HepG2 (cell line): ENCODE results near the gene TCF23. TPM values are rescaled to one million over a fixed set of nuclear protein-coding genes. Genes with fewer than 3 reads are reported as not detected.
A peak's percentile ranks its signal among the peaks of the same experiment; 100 is the strongest.

ENCODE experiments used
- ATF7 ChIP-seq, 2 experiments: fragments of 450-650 bp in 1 of 2; sonication (generic) in 1 of 2; formaldehyde crosslinking in 1 of 2; IDR thresholded peaks; 2 replicates each; pipeline versions ENCODE4 v1.4.0 to v1.6.1; 2016 to 2020; ENCODE audit warnings: antibody characterized with exemption in 1 of 2, mild to moderate bottlenecking in 1 of 2, missing genetic modification reagents in 1 of 2
- FOXP1 ChIP-seq, 2 experiments: fragments of 450-650 bp in 1 of 2; IDR thresholded peaks; 2 replicates each; pipeline ENCODE4 v1.6.1; 2017 to 2018; ENCODE audit warnings: antibody characterized with exemption in 1 of 2
- HNRNPK ChIP-seq: fragments of 200-400 bp; formaldehyde crosslinking; IDR thresholded peaks from 2 replicates; pipeline ENCODE4 v1.6.1; 2018; ENCODE audit warnings: low read length, low read depth, moderate library complexity, mild to moderate bottlenecking; ENCODE audit not compliant: poor library complexity, severe bottlenecking
- HNRNPLL ChIP-seq: fragments of 200-400 bp; formaldehyde crosslinking; IDR thresholded peaks from 2 replicates; pipeline ENCODE4 v1.6.1; 2017; ENCODE audit warnings: mild to moderate bottlenecking, low read depth, low read length; ENCODE audit not compliant: poor library complexity, severe bottlenecking
- ISX ChIP-seq: sonication (generic); formaldehyde crosslinking; conservative IDR thresholded peaks from 2 replicates; pipeline ENCODE4 v1.5.0; 2020; ENCODE audit warnings: missing genetic modification reagents
- KDM2A ChIP-seq: sonication (generic); formaldehyde crosslinking; IDR thresholded peaks from 2 replicates; pipeline ENCODE4 v1.4.0; 2020; ENCODE audit warnings: low read depth, missing genetic modification reagents, borderline replicate concordance
- MAZ ChIP-seq, 2 experiments: sonication (generic) in 1 of 2; formaldehyde crosslinking in 1 of 2; IDR thresholded peaks; 2 replicates each; pipeline versions ENCODE4 v1.5.0 to v1.6.1; 2012 to 2020; ENCODE audit warnings: low read depth in 2 of 2, mild to moderate bottlenecking in 2 of 2, borderline replicate concordance in 1 of 2, improper control_type of control experiment in 1 of 2, low read length in 1 of 2, missing genetic modification reagents in 1 of 2, moderate library complexity in 1 of 2
- PRDM10 ChIP-seq: sonication (generic); formaldehyde crosslinking; IDR thresholded peaks from 2 replicates; pipeline ENCODE4 v1.4.0; 2020; ENCODE audit warnings: low read depth, missing genetic modification reagents
- SIN3A ChIP-seq: IDR thresholded peaks from 2 replicates; pipeline ENCODE4 v1.6.1; 2011; ENCODE audit warnings: low read depth, mild to moderate bottlenecking, control low read depth, low read length, borderline replicate concordance
- SOX13 ChIP-seq, 3 experiments: fragments of 450-650 bp in 1 of 3; sonication (generic) in 1 of 3; formaldehyde crosslinking in 1 of 3; IDR thresholded peaks in 2 of 3; conservative IDR thresholded peaks in 1 of 3; 2 replicates each; pipeline versions ENCODE4 v1.5.0 to v1.6.1; 2016 to 2020; ENCODE audit warnings: antibody characterized with exemption in 1 of 3, mild to moderate bottlenecking in 1 of 3, missing compliant biosample characterization in 1 of 3, missing genetic modification reagents in 1 of 3, moderate library complexity in 1 of 3
- SRF ChIP-seq: IDR thresholded peaks from 2 replicates; pipeline ENCODE4 v1.6.1; 2011; ENCODE audit warnings: mild to moderate bottlenecking, low read depth, low read length, moderate library complexity
- TCF12 ChIP-seq, 2 experiments: fragments of 450-650 bp in 1 of 2; sonication (generic) in 1 of 2; formaldehyde crosslinking in 1 of 2; IDR thresholded peaks; 2 replicates each; pipeline versions ENCODE4 v1.6.1 to v1.8.0; 2017 to 2022; ENCODE audit warnings: antibody characterized with exemption in 1 of 2, mild to moderate bottlenecking in 1 of 2, missing genetic modification reagents in 1 of 2, moderate library complexity in 1 of 2
- TEAD3 ChIP-seq: optimal IDR thresholded peaks from 2 replicates; pipeline ENCODE3; 2016; ENCODE audit warnings: borderline replicate concordance
- ZFY ChIP-seq: sonication (generic); formaldehyde crosslinking; IDR thresholded peaks from 2 replicates; pipeline ENCODE4 v1.4.0; 2020; ENCODE audit warnings: missing genetic modification reagents
- ZMAT3 ChIP-seq: sonication (generic); formaldehyde crosslinking; conservative IDR thresholded peaks from 2 replicates; pipeline ENCODE4 v1.7.0; 2021; ENCODE audit warnings: missing genetic modification reagents
- ZNF225 ChIP-seq: sonication (generic); formaldehyde crosslinking; IDR thresholded peaks from 2 replicates; pipeline ENCODE4 v1.4.0; 2020; ENCODE audit warnings: mild to moderate bottlenecking, missing genetic modification reagents
- ZNF264 ChIP-seq: sonication (generic); formaldehyde crosslinking; IDR thresholded peaks from 2 replicates; pipeline ENCODE4 v1.4.0; 2020; ENCODE audit warnings: missing genetic modification reagents
- ZNF274 ChIP-seq: sonication (generic); formaldehyde crosslinking; IDR thresholded peaks from 2 replicates; pipeline ENCODE4 v1.5.1; 2020; ENCODE audit warnings: mild to moderate bottlenecking, missing genetic modification reagents
- polyA plus RNA-seq, 8 experiments: library from polyadenylated mRNA; depleted of rRNA in 3 of 8; stranded (reverse) in 7 of 8; unstranded in 1 of 8; fragments of >200 nt; fragmentation: Illumina TruSeq in 4 of 8; extraction: Trizol in 4 of 8; gene quantifications; 2 replicates each; pipeline versions ENCODE4 v1.2.1 to v1.2.3, GENCODE V29; 2011 to 2016; ENCODE audit warnings: low read depth in 4 of 8, missing spikeins in 1 of 8, mixed read lengths in 1 of 8; ENCODE audit not compliant: insufficient read depth in 1 of 8
- total RNA-seq, 5 experiments: library from RNA; depleted of rRNA; stranded (reverse); fragments of >200 nt; fragmentation: Illumina TruSeq; extraction: Trizol; gene quantifications; 2 replicates each; pipeline ENCODE4 v1.2.3, GENCODE V29; 2016; ENCODE audit warnings: low read depth in 1 of 5
- TF ChIP-seq, protein P1 (sequence below): sonication (generic); formaldehyde crosslinking; IDR thresholded peaks from 2 replicates; pipeline ENCODE4 v1.4.0; 2020; ENCODE audit warnings: missing genetic modification reagents
- TF ChIP-seq, protein P2 (sequence below): sonication (generic); formaldehyde crosslinking; IDR thresholded peaks from 2 replicates; pipeline ENCODE4 v1.5.0; 2020; ENCODE audit warnings: missing genetic modification reagents

Gene TCF23
- total and polyA plus RNA-seq, 2 of the 13 experiments (the other 11 are each of a cell fraction or from before 2014, with no cell fraction given) = 0.02 to 1.4 TPM

- peak; percentile 69; the same call in 1 of the 2 replicates for TF ChIP-seq MAZ (IDR thresholded peaks at IDR 0.05; ENCODE audit: borderline replicate concordance, low read depth, low read length)
- TF ChIP-seq MAZ (CRISPR knock-in tag; IDR thresholded peaks at IDR 0.05; ENCODE audit: low read depth) = peak; percentile 81; the same call in 1 of the 2 replicates
- TF ChIP-seq ZNF274 (CRISPR knock-in tag) = 0 out of 2 replicates have a peak, but pooled peaks have one; percentile 21
- TF ChIP-seq ZFY (CRISPR knock-in tag) = peak; percentile 83; the same call in 1 of the 2 replicates
- peak; percentile 74; the same call in 1 of the 2 replicates for TF ChIP-seq ZNF225 (CRISPR knock-in tag)
- no peak for TF ChIP-seq ATF7 (IDR thresholded peaks at IDR 0.05)
- TF ChIP-seq ATF7 (CRISPR knock-in tag; IDR thresholded peaks at IDR 0.05) = peak; percentile 67; the same call in 1 of the 2 replicates
- no peak for TF ChIP-seq SRF
- TF ChIP-seq TEAD3 = peak; percentile 3
- no peak for TF ChIP-seq FOXP1 (IDR thresholded peaks at IDR 0.05)
- TF ChIP-seq FOXP1 (CRISPR knock-in tag; IDR thresholded peaks at IDR 0.05) = 0 out of 2 replicates have a peak, but pooled peaks have one; percentile 13
- TF ChIP-seq ISX = no peak
- TF ChIP-seq SOX13 (IDR thresholded peaks at IDR 0.05) = no peak
- TF ChIP-seq SOX13 (CRISPR knock-in tag; conservative IDR thresholded peaks at IDR 0.05 in 1 of 2, IDR thresholded peaks at IDR 0.05 in 1 of 2) = peak in 1 of 2 experiments; percentile 15; a peak in 1 of 4 replicates
- peak; percentile 65 for TF ChIP-seq KDM2A (CRISPR knock-in tag)
- TF ChIP-seq ZMAT3 = peak; percentile 90
- 0 out of 2 replicates have a peak, but pooled peaks have one; percentile 40 for TF ChIP-seq ZNF264 (CRISPR knock-in tag)
- TF ChIP-seq HNRNPLL = peak; percentile 62
- TF ChIP-seq, protein P1, sequence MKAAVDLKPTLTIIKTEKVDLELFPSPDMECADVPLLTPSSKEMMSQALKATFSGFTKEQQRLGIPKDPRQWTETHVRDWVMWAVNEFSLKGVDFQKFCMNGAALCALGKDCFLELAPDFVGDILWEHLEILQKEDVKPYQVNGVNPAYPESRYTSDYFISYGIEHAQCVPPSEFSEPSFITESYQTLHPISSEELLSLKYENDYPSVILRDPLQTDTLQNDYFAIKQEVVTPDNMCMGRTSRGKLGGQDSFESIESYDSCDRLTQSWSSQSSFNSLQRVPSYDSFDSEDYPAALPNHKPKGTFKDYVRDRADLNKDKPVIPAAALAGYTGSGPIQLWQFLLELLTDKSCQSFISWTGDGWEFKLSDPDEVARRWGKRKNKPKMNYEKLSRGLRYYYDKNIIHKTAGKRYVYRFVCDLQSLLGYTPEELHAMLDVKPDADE (CRISPR knock-in tag) = peak; percentile 68; the same call in 1 of the 2 replicates
- TF ChIP-seq, protein P2, sequence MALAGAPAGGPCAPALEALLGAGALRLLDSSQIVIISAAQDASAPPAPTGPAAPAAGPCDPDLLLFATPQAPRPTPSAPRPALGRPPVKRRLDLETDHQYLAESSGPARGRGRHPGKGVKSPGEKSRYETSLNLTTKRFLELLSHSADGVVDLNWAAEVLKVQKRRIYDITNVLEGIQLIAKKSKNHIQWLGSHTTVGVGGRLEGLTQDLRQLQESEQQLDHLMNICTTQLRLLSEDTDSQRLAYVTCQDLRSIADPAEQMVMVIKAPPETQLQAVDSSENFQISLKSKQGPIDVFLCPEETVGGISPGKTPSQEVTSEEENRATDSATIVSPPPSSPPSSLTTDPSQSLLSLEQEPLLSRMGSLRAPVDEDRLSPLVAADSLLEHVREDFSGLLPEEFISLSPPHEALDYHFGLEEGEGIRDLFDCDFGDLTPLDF (CRISPR knock-in tag) = peak; percentile 89
- TF ChIP-seq TCF12 (IDR thresholded peaks at IDR 0.05) = no peak
- TF ChIP-seq TCF12 (CRISPR knock-in tag; IDR thresholded peaks at IDR 0.05) = peak; percentile 89
- TF ChIP-seq SIN3A = peak; percentile 69; the same call in 1 of the 2 replicates
- TF ChIP-seq PRDM10 (CRISPR knock-in tag) = 0 out of 2 replicates have a peak, but pooled peaks have one; percentile 50
- TF ChIP-seq HNRNPK = no peak
Measured at GRCh38 chr2:27133905-27134780, 14.7 kb upstream of the TCF23 start, which contains the start of gene PREB (continued).
